ENCODE data around the gene CPD. TPM values are rescaled to one million over a fixed set of nuclear protein-coding genes. Genes with fewer than 3 reads are reported as not detected.
"Not testable (repeated sequence)": the region's sequence is repeated elsewhere in the genome, so short reads cannot be mapped to it uniquely, and the experiment has no call there.

CPD gene
- total RNA-seq, 1 experiment from 2014 or later, result 56.1 TPM

DNA sequence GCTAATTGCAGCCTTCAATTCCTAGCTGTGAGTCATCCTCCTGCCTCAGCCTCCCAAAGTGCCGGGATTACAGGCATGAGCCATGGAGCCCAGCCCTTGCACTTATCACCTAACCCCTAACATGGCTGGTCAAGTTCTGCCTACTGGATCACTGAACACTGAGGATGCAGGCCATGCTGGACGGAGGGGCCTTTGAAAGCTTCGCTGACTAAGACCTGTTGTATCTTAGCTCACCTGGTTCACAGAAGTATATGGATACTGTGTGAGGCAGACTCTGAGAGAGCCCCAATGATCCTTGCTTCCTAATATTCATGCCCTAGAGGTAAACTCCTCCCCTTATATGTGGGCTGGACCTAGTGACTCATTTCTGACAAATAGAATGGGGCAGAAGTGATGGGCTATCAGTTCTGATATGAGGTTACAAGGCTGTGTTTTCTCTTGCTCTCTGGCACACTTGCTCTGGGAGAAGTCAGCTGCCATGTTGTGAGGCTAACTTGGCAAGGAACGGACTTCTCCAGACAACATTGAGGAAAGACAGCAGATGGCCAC, 33.1 kb upstream of the CPD start:
- no peaks in the 10 kb centered on the region for H3K36me3 ChIP-seq
- no peak overlapping the region for H3K27ac ChIP-seq
- no peaks in the 10 kb centered on the region for H3K27me3 ChIP-seq
- no peaks in the 10 kb centered on the region for H3K9me3 ChIP-seq (replicated peaks)
- H3K4me1 ChIP-seq, result peaks cover 13% of the 10 kb centered on the region
- H3K4me3 ChIP-seq, result no peak overlapping the region
- DNase-seq, result no peak

DNA sequence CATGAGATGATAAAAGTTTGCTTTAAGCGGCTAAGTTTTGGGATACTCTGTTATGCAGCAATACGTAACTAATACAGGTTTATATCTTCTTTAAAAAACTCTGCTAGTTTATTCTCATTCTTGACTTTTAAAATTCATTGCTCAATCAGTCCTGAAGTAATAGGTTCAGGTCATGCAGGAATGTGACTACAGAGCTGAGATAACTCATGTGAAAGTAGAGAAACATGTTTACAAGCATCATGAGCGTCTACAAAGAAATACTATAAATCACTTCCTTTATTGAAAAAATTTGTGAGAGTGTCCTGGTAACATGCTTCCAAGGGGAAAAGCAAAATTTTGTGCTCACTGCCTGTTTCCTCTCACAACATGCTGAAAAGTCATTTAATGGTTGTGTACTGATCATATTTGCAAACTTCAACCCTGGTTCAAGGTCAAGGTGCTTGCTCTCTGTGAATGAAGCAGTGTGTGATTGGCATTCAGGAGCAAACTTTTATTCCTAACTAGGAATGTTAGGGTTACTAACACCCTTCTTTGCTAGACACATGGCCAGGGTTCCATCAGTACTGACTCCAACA, 32.4 kb upstream of the CPD start:
- no peak overlapping the region for H3K27ac ChIP-seq
- no peaks in the 10 kb centered on the region for H3K36me3 ChIP-seq
- no peak for DNase-seq
- no peaks in the 10 kb centered on the region for H3K9me3 ChIP-seq (replicated peaks)
- H3K4me3 ChIP-seq, result no peak overlapping the region
- H3K27me3 ChIP-seq, result no peaks in the 10 kb centered on the region
- peaks cover 13% of the 10 kb centered on the region for H3K4me1 ChIP-seq

- H3K27ac ChIP-seq, result no peak overlapping the region
- H3K27me3 ChIP-seq, result no peaks in the 10 kb centered on the region
- no peak for DNase-seq
- peaks cover 13% of the 10 kb centered on the region for H3K4me1 ChIP-seq
- no peak overlapping the region for H3K4me3 ChIP-seq
- no peaks in the 10 kb centered on the region for H3K36me3 ChIP-seq
- H3K9me3 ChIP-seq (replicated peaks), result no peaks in the 10 kb centered on the region
Measured at GRCh38 chr17:30347488-30347887, 31.2 kb upstream of the CPD start.

GRCh38 chr17:30349252-30349651, 29.5 kb upstream of the CPD start:
- Histone ChIP-seq H3K36me3 (no peaks in the 10 kb centered on the region), H3K4me1 (peaks cover 7% of the 10 kb centered on the region), H3K9me3 (replicated peaks) (peaks cover 5% of the 10 kb centered on the region; the same call in 1 of the 2 replicates), H3K27ac (no peak overlapping the region), H3K4me3 (no peak overlapping the region), H3K27me3 (no peaks in the 10 kb centered on the region)
- no peak for DNase-seq

DNA sequence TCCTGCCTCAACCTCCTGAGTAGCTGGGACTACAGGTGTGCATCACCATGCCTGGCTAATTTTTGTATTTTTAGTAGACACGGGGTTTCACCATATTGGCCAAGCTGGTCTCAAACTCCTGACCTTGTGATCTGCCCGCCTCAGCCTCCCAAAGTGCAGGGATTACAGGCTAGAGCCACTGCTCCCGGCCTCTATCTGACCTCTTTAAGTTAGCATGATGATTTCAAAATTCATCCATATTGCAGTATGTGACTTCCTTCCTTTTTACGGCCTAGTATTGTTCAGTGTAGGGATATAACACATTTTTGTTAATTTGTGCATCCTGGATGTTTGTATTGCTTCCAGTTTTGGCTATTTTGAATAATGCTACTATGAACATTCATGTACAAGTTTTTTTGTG, 27.5 kb upstream of the CPD start:
- H3K27me3 ChIP-seq; H3K27ac ChIP-seq; H3K9me3 ChIP-seq (replicated peaks); H3K36me3 ChIP-seq; H3K4me3 ChIP-seq; DNase-seq; H3K4me1 ChIP-seq: not testable (repeated sequence)

DNA sequence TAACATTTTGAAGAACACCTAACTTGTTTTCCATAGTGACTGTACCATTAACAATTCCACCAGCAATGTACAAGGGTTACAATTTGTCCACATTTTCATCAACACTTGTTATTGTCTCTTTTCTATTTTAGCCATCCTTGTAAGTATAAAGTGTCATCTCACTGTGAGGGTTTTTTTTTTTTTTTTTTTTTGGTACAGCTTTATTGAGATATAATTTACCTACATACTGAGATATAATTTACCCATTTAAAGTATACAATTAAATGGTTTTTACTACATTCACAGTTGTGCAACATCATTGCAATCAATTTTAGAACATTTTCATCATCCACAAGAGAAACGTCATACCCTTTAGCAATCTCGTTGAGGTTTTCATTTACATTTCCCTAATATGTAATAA, 27.0 kb upstream of the CPD start:
- Histone ChIP-seq H3K4me3 (no peak overlapping the region), H3K27me3 (no peaks in the 10 kb centered on the region), H3K36me3 (no peaks in the 10 kb centered on the region), H3K27ac (no peak overlapping the region), H3K9me3 (replicated peaks) (peaks cover 5% of the 10 kb centered on the region; the same call in 1 of the 2 replicates), H3K4me1 (no peaks in the 10 kb centered on the region)
- DNase-seq, result no peak

GRCh38 chr17:30352240-30352814, 26.4 kb upstream of the CPD start:
- no peaks in the 10 kb centered on the region for H3K4me1 ChIP-seq

DNA sequence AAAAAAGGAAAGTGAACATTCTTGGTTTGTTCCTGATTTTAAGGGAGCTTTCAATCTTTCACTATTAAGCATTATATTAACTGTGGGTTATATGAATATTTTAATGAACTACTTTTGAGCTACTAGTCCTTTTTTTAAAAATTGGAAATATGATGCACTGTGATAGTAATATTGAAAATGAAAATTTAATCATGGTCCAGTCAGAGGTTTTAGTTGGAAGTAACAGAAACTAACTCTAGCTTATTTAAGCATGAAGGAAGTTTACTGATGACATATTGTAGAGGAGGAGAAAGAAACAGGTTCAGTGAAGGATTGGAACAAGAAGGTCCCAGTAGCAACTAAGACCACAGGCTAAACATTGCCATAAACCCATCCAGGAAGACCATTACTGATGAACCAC, 24.0 kb upstream of the CPD start:
- Histone ChIP-seq H3K4me3 (no peak overlapping the region), H3K9me3 (replicated peaks) (peaks cover 5% of the 10 kb centered on the region; the same call in 1 of the 2 replicates), H3K27me3 (no peaks in the 10 kb centered on the region), H3K4me1 (no peaks in the 10 kb centered on the region), H3K27ac (no peak overlapping the region), H3K36me3 (no peaks in the 10 kb centered on the region)
- DNase-seq, result no peak

More at GRCh38 chr17:30352240-30352814, 26.4 kb upstream of the CPD start:
- Histone ChIP-seq H3K4me3 (no peak overlapping the region), H3K9me3 (replicated peaks) (peaks cover 5% of the 10 kb centered on the region; the same call in 1 of the 2 replicates), H3K36me3 (no peaks in the 10 kb centered on the region), H3K27ac (no peak overlapping the region), H3K27me3 (no peaks in the 10 kb centered on the region)
- DNase-seq, result no peak

DNA sequence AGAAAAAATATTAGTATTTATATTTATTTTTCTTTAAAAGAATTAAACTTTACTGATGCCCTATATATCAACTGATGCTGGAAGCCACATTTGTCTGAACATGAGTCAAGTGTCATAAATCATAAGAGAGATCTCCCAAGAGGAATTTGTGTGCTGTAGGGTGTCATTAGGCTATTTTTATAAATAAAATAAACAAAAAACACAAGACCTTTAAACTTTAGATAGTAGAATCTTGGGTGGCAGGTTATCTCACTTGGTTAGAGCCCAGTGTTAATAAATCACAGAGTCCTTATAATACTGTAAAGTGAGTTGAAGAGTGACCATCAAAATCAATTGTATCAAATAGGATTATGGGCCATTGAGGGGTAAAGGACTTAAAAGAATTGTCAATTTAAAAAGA, 21.3 kb upstream of the CPD start:
- Histone ChIP-seq H3K27ac (no peak overlapping the region), H3K36me3 (no peaks in the 10 kb centered on the region), H3K4me3 (no peak overlapping the region), H3K9me3 (replicated peaks) (peaks cover 9% of the 10 kb centered on the region; the same call in 1 of the 2 replicates), H3K4me1 (no peaks in the 10 kb centered on the region), H3K27me3 (no peaks in the 10 kb centered on the region)
- no peak for DNase-seq

- Histone ChIP-seq H3K27me3 (no peaks in the 10 kb centered on the region), H3K4me1 (no peaks in the 10 kb centered on the region), H3K9me3 (replicated peaks) (peaks cover 9% of the 10 kb centered on the region; the same call in 1 of the 2 replicates), H3K4me3 (no peak overlapping the region), H3K27ac (no peak overlapping the region), H3K36me3 (no peaks in the 10 kb centered on the region)
- no peak for DNase-seq
Measured at GRCh38 chr17:30358055-30358760, 20.5 kb upstream of the CPD start.

DNA sequence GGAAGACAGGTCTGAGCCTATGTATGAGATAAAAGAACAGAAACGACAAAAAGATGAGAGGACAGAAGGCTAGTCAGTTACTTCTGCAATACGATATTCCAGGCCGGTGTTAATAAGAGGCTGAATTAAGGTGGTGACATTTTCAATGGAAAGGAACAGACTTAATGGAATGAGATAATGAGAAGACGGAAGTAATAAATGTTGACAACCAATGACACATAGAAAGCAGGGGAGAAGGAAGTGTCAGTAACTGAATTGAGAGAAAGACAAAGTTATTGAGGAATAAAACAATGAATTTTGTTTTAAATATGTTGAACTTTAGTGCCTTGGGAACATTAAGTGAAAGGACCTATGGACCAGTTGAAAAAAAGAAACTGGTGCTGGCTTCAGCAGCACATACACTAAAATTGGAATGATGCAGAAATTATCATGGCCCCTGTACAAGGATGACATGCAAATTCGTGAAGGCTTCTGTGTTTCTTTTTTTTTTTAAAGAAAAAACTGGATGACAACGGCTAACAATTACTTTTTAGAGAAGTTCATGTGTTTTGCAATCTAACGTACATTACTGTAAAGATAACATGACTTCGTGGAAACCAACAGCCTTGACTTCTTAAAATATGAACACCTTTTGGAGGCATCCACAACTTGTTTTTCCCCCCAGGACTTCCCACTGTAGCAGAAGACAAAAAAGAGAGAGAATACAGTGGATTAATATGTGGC, 18.5 kb upstream of the CPD start:
- Histone ChIP-seq H3K9me3 (replicated peaks) (peaks cover 4% of the 10 kb centered on the region; the same call in 1 of the 2 replicates), H3K4me3 (no peak overlapping the region), H3K36me3 (no peaks in the 10 kb centered on the region), H3K27me3 (no peaks in the 10 kb centered on the region), H3K27ac (no peak overlapping the region), H3K4me1 (no peaks in the 10 kb centered on the region)
- no peak for DNase-seq

GRCh38 chr17:30361766-30362279, 16.9 kb upstream of the CPD start:
- H3K4me1 ChIP-seq, result no peaks in the 10 kb centered on the region
- peaks cover 4% of the 10 kb centered on the region; the same call in 1 of the 2 replicates for H3K9me3 ChIP-seq (replicated peaks)
- no peak for DNase-seq
- H3K27me3 ChIP-seq, result no peaks in the 10 kb centered on the region
- H3K27ac ChIP-seq, result no peak overlapping the region
- no peaks in the 10 kb centered on the region for H3K36me3 ChIP-seq
- no peak overlapping the region for H3K4me3 ChIP-seq

- DNase-seq, result no peak
Measured at GRCh38 chr17:30363715-30364202, 15.0 kb upstream of the CPD start.

DNA sequence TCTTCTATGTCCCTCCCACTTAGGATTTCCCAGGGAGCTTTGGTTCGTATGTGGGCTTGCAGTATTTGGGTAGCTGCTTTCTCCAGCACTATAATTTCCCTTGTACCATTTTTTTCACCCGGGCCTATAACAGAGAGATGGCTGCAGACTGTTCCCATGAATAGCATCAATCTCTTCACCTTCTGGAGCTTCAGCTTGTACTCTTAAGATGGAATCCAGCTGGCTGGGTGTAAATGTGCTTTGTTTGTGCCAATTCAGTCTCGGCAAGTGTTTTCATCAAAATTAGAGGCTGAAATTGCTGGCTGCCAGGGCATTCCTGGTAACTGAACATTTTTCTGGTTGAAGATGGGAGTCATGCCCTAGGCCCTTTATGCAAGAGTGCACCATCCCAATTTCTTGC, 12.2 kb upstream of the CPD start:
- Histone ChIP-seq H3K9me3 (replicated peaks) (peaks cover 4% of the 10 kb centered on the region; the same call in 1 of the 2 replicates), H3K4me3 (no peak overlapping the region), H3K27ac (no peak overlapping the region), H3K4me1 (peaks cover 7% of the 10 kb centered on the region; the same call in 1 of the 2 replicates), H3K36me3 (no peaks in the 10 kb centered on the region), H3K27me3 (no peaks in the 10 kb centered on the region)
- no peak for DNase-seq

More at GRCh38 chr17:30363715-30364202, 15.0 kb upstream of the CPD start:
- H3K9me3 ChIP-seq (replicated peaks), result peaks cover 4% of the 10 kb centered on the region; the same call in 1 of the 2 replicates
- no peaks in the 10 kb centered on the region for H3K36me3 ChIP-seq
- peaks cover 7% of the 10 kb centered on the region; the same call in 1 of the 2 replicates for H3K4me1 ChIP-seq
- H3K27me3 ChIP-seq, result no peaks in the 10 kb centered on the region
- H3K27ac ChIP-seq, result no peak overlapping the region
- H3K4me3 ChIP-seq, result no peak overlapping the region

All from SJCRH30 (cell line).